Activated CD4-positive, CD25-positive, alpha-beta regulatory T cell (primary cell): ENCODE data around the gene EDIL3.

Experiments used
- DNase-seq, 4 experiments: peaks; one replicate each; lab custom pipeline; 2025; lab: John Stamatoyannopoulos, UW

The EDIL3 gene, protein sequence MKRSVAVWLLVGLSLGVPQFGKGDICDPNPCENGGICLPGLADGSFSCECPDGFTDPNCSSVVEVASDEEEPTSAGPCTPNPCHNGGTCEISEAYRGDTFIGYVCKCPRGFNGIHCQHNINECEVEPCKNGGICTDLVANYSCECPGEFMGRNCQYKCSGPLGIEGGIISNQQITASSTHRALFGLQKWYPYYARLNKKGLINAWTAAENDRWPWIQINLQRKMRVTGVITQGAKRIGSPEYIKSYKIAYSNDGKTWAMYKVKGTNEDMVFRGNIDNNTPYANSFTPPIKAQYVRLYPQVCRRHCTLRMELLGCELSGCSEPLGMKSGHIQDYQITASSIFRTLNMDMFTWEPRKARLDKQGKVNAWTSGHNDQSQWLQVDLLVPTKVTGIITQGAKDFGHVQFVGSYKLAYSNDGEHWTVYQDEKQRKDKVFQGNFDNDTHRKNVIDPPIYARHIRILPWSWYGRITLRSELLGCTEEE

DNA sequence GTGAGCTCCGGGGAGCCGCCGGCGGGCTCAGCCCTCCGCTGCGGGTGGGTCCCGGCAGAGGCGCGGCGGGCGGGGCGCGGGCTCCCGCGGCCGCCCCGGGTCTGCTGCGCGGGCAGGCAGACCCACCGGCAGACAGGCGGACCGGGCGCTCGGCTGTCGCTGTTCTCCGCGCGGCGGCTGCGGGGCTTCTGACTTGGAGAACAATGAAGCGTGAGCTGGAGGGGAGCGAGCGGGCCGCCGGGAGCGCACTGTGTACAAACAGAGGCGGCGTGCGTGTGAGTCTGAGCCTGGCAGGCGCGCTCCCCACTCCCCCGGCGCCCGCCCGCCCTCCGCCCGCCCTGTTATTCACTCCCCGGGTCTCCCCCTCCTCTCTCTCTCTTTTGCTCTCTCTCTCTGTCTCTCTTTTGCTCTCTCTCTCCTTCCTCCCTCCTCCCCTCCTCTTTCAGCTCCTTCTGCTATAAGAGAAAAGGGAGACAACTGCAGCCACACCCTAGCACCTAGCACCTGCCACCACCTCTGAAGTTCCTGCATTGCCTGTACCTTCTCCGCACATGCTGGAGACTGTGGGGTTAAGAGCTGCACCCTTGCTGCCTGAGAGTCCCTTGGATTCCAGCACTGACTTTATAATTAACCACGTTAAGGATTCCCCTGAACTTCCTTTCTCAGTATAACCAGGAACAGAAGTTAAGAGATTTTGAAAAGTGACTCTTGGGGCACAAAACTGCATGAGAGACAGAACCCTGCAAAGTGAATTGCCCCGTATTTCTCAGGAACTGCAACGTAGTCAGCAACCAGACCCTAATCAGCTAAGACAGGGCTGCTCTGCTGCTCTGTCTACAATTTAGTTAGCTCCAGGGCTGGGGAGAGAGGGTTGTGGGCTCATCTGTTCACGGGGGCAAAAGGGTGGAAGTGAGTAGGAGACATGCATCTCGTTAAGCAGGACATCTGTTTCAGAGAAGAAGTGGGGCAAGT is at the start of gene EDIL3:
EDIL3 (minus strand) TSS at position 277 of the 972 bp plus-strand sequence. CDS start 506 bp downstream, outside the sequence.
- no peak for DNase-seq

DNA sequence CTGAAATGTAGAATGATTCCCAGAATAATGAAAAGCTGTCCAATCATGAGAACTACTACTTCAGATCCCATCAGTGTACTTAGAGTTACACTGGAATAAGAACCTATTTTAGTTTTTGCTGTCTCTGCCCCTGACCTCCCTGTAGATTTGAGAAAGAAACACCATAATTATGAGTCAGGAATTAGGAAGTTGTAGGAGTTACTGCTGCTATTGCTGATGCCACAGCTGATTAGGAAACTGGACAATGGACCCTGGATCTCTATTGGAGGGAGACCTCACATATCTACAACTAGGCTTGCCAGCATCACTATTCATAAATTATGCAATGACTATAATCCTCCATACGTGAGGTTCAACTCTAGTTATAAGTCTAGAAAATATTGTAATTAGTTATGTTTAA is 48.8 kb upstream of the EDIL3 start:
- no peak for DNase-seq

DNA sequence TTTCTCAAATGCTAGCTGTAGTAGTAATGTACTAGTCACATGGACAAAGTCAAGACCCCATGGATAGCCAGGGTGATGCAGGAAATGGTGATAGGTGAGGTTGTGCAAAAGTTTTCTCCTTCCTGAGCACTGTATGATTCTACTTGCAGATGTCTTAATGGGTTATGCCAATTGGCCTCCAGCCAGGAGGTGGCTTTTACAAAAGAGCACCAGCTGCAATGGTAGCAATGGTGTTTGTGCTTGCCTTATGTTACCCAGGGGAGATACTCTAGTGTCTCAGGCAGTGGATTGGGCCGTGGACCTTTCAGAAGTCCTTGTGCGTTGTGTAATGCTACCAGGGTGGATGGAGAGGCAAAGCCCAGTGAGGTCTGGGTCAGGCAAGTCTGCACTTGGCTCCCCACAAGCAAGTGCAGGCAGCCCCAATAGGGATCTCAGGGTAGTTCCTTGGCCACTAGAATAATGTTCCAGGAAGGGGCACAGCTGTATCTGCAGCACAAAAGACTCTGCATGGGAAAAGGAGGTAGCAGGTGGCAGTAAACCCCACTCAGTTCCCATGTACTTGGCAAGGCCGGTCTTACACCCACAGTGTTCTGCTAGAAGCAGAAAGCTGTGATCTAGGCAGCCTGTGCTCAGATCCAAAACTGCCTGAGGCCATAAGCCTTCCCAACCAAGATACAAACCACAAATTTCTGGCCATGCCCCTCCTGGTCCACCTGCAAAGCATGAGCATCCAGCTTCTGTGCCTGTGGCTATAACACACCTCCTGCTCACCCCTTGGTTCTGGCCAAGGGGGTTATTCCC is 46.4 kb upstream of the EDIL3 start:
- no peak for DNase-seq

DNA sequence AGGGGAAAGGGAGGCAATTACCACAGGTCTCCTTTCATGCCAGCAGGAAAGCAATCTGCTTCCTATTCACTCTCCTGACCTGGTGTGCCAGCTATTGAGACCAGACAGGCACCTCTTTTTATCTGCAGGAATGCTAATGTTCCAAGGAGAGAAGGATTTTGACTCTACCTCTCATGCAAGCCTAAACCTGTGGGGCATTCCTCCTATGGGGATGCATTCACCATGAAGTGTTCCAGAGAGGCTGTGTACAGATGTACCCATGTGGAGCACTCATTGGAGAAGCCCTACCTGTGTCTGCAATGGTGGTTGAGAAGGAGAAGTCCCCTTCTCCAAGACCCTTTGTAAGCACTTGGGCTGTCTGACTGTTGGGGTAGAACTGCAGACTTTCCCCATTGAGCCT is 45.4 kb upstream of the EDIL3 start:
- DNase-seq: no peak

DNA sequence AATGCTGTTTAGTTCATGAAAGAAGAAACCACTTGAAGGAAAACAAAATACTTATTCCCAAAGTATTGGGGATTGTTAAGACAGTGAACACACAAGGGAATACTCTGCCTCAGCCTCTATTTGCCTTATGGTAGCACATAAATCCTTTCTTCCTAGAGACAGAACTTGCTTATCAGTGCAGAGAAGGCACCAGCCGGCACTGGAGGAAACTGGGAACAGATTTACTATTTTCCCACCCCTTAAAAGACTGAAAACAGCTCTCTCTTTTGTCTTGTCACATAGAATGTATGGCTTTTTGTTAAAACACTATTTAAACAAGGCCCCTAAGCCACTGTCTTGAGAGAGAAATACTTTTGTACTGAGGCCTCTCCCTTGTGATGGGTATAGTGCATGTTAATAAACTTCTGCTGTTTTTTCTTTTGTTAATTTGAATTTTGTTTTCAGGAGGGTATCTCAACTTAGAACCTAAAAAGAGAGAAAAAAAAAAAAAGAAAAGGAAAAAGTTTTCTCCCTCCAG is 40.7 kb upstream of the EDIL3 start:
- DNase-seq: no peak

DNA sequence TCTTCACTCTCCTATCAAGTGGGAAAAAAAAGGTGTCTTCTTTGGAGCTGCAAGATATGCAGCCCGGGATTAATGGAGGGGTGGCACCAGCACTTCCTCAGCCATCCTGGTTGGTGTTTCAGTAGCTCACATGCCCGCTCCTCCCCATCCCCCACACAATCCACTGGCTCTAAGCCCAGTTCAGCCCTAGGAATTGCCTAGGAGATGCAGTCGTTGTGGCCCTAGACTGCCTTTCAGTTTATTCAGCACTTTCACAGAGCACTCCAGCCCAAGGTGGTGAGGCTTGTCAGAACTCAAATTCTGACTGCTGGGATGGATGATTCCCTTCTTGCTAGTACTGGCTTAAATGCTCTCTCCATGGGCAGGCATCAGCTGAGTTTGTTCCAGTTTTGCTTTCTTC is 35.1 kb upstream of the EDIL3 start:
- DNase-seq: no peak

DNA sequence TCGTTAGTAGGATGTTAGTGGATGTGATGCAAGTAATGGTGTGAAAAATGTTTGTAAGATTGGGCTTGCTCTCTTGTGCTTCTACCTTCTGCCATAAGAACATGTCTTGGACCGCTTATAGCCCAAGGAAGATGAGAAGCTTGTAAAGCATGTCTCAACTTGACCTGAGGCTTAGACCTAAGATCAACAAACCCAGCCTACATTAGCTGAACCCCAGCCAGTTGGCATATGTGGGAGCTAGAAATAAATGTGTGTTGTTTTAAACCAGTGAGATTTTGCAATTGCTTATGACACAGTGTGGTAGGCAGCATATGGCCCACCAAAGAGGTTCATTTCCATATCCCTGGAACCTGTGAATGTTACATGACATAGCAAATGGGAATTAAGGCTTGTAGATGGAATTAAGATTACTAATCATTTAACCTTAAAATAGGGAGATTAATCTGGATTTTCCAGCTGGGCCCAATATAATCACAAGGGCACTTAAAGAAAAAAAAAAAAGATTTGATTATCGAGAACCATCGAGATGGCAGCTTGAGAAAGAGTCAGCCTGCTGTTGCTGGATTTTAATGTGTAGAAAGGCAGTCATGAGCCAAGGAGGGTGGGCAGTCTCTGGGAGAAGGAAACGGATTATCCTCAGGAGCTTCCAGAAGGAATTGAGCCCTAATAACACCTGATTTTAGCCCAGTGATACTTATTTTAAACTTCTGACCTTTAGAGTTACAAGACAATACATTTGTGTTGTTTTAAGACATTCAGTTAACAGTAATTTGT is 27.3 kb upstream of the EDIL3 start:
- DNase-seq: no peak

DNA sequence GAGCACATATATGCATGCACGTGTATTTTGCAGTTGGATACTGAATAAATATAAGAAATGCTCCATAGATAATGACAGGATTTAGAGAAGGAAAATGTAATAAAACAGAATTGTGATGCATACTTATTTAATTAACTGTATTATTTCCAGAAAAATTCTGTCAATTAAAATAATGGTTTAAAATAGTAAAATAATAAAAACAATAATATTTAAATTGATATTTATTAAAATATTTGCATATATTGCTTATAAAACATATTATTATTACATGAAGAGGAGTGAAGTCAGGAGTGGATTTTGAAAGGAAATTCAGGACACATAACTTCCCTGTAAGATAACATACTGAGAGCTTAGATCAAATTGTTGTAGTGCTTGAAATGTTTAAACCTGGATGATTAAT is 21.4 kb upstream of the EDIL3 start:
- no peak for DNase-seq

DNA sequence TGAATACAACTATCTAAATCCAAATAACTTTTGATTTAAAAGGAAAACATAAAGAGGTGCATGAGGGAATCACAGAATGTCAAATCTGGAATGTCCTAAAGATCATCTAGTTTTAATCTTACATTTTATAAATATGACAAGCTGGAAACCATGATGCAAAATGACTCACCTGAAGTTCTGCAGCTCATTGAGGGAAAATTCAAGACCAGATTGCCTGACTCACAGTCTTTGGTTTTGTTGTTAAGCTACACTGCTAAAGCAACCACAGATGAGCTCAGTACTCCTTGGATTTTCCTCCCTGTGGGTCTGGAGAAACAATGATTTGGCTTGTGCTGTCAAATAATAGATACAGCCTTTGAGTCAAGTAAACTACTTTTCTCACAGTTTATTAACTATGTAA is 19.1 kb upstream of the EDIL3 start:
- DNase-seq: no peak

DNA sequence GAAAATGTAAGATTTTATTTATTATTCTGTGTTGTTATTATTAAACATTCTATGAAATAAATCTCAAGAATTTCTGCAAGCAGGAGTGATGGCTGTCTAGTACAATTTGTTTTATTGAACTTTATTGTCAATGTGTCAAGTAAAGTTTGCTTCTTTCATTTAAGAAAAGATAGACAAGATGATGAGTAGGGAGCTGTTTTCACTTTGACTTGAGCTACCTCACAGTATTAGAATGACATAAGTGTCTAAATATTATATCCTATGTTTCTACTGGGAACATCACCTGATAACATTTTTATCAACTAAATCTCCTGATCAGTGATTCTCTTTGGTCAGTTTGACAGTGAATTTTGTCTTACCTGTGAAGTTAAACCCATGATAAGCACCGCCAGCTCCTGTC is 12.7 kb upstream of the EDIL3 start:
- no peak for DNase-seq

DNA sequence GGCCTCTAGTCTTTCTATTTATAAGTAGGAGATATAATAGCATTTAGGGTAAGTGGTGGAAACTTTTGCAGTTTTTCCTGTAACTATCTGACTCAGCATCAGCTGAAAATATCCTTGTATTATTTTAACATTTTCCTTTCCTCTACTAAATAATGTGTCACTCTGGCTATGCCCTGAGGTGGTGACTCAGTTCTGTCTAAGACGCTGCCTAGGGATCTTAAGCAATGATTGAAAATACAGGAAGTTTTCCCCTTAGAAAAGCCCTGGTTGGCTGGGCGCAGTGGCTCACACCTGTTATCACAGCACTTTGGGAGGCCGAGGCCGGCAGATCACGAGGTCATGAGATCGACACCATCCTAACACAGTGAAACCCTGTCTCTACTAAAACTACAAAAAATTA is 9.3 kb upstream of the EDIL3 start:
- no peak for DNase-seq

DNA sequence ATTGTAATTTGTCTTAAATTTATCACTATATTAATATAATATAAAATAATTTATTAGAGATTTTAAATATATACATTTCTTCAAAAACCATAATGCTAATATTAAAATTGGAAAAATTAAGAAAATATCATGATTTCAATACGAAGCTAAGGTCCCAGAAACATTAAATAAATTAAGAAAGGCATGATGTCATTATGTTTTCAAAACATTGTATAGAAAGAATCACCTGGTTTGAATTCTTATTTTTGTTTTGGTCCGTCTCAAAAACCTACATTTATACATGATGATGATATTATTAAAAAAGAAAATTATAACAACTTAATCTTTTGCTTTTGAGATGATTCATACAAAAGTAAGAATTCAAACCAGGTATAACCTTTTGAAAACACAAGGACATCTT is 8.2 kb upstream of the EDIL3 start:
- no peak for DNase-seq

DNA sequence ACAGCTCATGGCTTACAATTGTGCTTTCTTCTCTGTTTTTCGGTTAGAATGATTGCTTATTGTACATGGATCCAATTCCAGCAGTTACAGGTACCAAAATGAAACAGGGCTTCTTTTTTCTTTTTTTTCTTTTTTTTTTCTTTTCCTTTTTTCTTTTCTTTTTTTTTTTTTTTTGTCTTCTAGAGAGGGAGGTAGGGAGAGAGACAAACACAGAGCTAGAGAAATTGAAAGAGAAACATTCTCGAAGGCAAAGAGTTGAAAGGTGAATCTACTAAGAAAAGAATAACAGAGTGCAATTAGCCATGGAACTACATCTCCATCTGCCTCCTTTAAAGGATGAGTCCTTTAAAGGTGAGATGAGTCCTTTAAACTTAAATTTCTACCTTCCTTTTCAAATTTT is 1.0 kb upstream of the EDIL3 start:
- DNase-seq: no peak

DNA sequence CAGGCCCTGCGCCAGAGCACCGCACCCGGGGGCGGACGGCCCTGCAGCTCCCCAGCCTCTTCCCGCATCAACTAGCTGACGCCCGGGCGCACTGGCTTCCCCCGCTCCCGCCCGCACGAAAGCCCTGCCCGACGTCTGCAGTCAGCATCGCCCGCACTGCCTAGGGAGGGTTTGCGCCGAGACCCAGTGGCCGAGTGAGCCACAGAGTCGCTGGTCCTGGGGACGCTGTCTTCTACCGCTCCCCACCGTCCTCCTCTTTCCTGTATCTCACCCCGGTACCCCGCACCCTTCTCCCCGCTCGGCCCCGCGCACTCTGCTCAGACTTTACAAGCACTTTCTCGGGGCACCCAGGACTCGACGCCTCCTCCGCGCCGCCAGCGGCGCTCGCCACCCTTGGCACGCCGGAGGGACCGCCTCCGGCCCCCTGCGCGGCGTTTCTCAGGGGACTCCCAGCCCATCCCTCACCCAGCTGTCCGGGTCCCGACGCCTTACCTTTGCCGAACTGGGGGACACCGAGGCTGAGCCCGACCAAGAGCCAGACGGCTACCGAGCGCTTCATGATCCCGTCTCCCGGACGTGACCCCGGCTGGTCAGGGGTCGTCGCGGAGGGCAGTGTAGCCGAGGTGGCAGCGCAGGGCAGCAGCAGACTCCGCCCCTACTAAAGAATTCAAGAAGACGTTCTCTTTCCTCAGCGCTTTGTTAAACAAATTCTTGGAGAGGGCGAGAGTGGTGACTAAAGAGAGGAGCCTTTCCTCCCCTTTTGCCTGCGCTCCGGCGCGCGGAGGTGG is 670 bp downstream of the EDIL3 start:
- no peak for DNase-seq

DNA sequence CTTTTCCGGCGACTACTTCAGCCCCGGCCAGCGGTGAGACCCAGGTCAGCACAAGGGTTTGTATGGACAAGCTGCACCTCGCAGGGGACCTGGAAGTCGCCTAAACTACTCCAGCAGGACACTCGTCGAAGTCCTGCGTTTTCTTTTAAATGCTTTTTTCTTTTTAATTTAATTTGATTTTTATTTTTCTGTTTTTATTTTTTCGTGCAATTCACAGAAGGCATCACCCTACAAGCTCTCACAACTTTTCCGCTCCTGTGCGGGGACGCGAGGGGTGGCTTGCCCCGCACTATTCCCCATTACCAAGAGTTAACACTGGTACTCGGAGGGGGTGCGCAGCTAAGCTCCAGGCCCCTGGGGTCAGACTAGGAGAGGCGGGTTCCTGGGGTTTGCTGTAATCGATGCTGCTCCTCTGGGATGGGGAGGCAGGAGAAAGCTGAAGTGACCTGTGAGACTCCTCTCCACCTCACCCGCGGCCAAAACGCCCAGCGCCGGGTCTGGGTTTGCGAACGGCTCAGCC is 1.3 kb downstream of the EDIL3 start:
- DNase-seq: no peak

DNA sequence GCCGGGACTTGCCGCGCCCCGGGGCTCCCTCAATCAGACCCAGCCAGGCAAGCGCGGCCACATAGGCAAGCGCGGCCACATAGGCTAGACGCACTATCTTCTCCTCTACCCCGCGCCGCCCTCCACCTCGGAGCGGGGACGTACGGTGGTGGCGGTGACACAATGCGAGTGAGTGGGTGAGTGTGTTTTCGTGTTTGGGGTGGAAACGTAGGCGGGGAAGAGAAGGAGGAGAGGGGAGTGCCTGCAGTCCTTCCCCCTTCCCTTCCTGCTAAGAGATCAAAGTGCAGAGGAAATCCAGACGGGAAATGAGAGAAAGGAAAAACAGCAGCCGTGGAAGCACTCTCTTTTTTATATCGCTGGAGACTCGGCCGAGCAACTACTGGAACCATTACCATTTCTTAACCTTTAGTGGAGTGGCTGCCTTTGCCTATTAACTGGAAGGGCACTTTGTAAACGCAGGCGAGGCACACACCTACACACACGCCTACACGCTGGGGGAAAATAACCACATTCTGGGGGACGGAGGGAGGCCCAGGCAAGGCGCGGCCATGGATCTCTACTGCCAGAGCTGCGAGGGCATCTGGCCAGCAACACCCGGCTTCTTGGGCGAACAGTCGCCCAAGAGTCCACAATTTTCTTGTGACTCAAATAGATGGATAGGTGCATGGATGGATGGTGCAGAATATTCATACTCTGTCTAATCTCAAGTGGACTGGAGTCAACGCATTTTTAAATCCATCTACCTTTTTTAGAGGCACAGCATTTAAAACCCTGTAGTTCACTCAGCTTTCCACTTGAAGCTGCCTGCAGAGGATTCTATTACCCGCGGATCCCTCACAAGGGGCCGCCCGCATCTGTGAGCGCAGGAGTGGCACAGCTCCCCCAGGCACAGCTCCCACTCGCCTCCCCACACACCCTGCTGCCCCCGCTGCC is 2.1 kb downstream of the EDIL3 start:
- no peak for DNase-seq

DNA sequence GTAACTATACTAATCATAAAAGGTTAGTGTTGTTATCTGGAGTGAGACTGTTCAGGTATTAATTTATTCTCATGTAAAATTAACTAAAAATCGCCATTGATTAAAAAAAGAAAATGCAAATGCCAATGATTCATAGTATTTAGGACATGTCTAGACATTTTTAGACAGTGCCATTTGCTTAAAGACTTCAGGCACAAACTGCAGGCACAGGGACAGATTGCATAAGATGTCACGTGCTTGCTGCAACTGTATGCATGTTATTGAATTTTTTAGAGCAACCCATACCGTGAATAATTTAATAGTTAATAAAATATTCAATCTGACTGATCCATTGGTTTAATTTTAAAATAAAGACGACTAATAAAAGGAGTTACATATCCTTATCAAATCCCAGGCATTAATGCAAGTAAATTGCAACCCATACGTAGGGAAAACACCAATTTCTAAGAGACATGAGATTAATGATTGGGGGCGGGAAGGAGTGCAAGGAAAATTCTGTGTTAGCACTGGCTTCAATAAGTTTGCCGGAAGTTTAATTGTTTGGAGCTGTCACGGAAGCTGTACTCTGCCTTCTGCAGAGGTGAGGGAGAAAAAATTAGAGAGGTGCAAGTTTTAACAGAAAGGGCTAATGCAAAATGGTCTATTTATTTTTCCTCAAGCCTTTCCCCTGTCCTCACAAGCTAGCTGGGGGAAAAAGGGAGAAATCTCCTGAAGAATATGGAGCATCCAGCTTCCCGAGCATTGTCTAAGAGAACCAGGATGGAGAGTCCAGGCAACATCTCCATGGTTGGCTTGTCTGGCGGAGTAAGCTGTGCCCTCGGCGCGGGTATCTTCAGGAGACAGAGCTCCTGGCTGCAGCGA is 2.9 kb downstream of the EDIL3 start:
- DNase-seq: no peak

DNA sequence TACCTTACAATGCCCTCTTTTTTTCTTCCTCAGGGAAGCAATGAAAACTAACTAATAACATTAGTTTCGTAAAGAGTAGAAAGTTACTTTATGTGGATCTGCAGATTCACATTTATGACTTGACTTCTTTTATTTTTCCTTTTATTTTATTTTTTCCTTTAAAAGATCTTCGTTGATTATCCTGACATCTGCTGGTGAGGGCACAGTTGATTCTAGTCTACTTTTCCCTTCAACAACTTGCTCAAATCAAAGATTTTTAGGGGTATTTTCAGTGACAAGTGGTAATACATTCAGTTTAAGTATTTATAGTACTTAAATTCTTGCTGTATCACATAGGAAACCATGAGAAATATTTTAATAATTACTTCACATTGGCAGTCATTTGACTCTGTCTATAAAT is 4.9 kb downstream of the EDIL3 start:
- no peak for DNase-seq
